HL-60/S4 treated with retinoic acid at 250 ng/mL for 4 days and 3 days (cell line): ENCODE measurements around the gene SLC38A7.

Experiments used
- in situ Hi-C: fragments of 300-500 bp; cut with MboI; formaldehyde crosslinking; loops from 2 replicates; pipeline ENCODE4 v1.7.0; 2022; ENCODE audit warnings: low sequenced_read_pairs

Gene SLC38A7

GRCh38 chr16:58679763-58680162, 4.8 kb downstream of the SLC38A7 start:
- in situ Hi-C loops: no loop called here

- in situ Hi-C loops: no loop called here
Observed at GRCh38 chr16:58678716-58679115, 5.9 kb downstream of the SLC38A7 start.

GRCh38 chr16:58678269-58678668, 6.3 kb downstream of the SLC38A7 start:
- in situ Hi-C loops: no loop called here

GRCh38 chr16:58670946-58671583, 13.5 kb downstream of the SLC38A7 start:
- in situ Hi-C loops: loop anchor here (25.0 kb wide), 1 partner anchor 334 kb away; no protein-coding TSS in a partner anchor

GRCh38 chr16:58670177-58670576, 14.4 kb downstream of the SLC38A7 start:
- in situ Hi-C loops: loop anchor here (25.0 kb wide), 1 partner anchor 333 kb away; no protein-coding TSS in a partner anchor

- in situ Hi-C loops: loop anchor here (25.0 kb wide), 1 partner anchor 328 kb away; no protein-coding TSS in a partner anchor
Observed at GRCh38 chr16:58665200-58665599, 19.4 kb downstream of the SLC38A7 start.

GRCh38 chr16:58661199-58661830, 23.3 kb downstream of the SLC38A7 start:
- in situ Hi-C loops: loop anchor here (25.0 kb wide), 1 partner anchor 324 kb away; no protein-coding TSS in a partner anchor

- in situ Hi-C loops: loop anchor here (25.0 kb wide), 1 partner anchor 323 kb away; no protein-coding TSS in a partner anchor
Observed at GRCh38 chr16:58659911-58660310, 24.7 kb downstream of the SLC38A7 start.

- in situ Hi-C loops: loop anchor here (25.0 kb wide), 1 partner anchor 322 kb away; no protein-coding TSS in a partner anchor
Observed at GRCh38 chr16:58658796-58659211, 25.8 kb downstream of the SLC38A7 start.

GRCh38 chr16:58656899-58657298, 27.7 kb downstream of the SLC38A7 start:
- in situ Hi-C loops: loop anchor here (25.0 kb wide), 1 partner anchor 320 kb away; no protein-coding TSS in a partner anchor

GRCh38 chr16:58655215-58655596, 29.4 kb downstream of the SLC38A7 start:
- in situ Hi-C loops: loop anchor here (25.0 kb wide), 1 partner anchor 318 kb away; no protein-coding TSS in a partner anchor

- in situ Hi-C loops: loop anchor here (25.0 kb wide), 1 partner anchor 317 kb away; no protein-coding TSS in a partner anchor
Observed at GRCh38 chr16:58654560-58655214, 29.9 kb downstream of the SLC38A7 start.

- in situ Hi-C loops: loop anchor here (25.0 kb wide), 1 partner anchor 315 kb away; no protein-coding TSS in a partner anchor
Observed at GRCh38 chr16:58652741-58653140, 31.8 kb downstream of the SLC38A7 start.

GRCh38 chr16:58651965-58652348, 32.6 kb downstream of the SLC38A7 start:
- in situ Hi-C loops: loop anchor here (25.0 kb wide), 1 partner anchor 315 kb away; no protein-coding TSS in a partner anchor

GRCh38 chr16:58649707-58650106, 34.9 kb downstream of the SLC38A7 start:
- in situ Hi-C loops: loop anchor here (25.0 kb wide), 1 partner anchor 312 kb away; no protein-coding TSS in a partner anchor

- in situ Hi-C loops: no loop called here
Observed at GRCh38 chr16:58647107-58647506, 37.5 kb downstream of the SLC38A7 start.

- in situ Hi-C loops: no loop called here
Observed at GRCh38 chr16:58644765-58645487, 39.6 kb downstream of the SLC38A7 start.

- in situ Hi-C loops: no loop called here
Observed at GRCh38 chr16:58644108-58644507, 40.5 kb downstream of the SLC38A7 start.

GRCh38 chr16:58640949-58641348, 43.6 kb downstream of the SLC38A7 start:
- in situ Hi-C loops: no loop called here

- in situ Hi-C loops: no loop called here
Observed at GRCh38 chr16:58639836-58640235, 44.7 kb downstream of the SLC38A7 start.

- in situ Hi-C loops: no loop called here
Observed at GRCh38 chr16:58639230-58639629, 45.3 kb downstream of the SLC38A7 start.
